H1 (cell line): ENCODE measurements around the gene TNNT1. TPM values are rescaled to one million over a fixed set of nuclear protein-coding genes. Genes with fewer than 3 reads are reported as not detected.

ENCODE experiments used
- CTCF ChIA-PET: fragments of 300-600 bp; sonication (Branson Sonifier 250); formaldehyde crosslinking; loops from one replicate; lab custom pipeline; 2021; ENCODE audit not compliant: partially characterized antibody; lab: Charles Lee
- POLR2A ChIA-PET: fragments of 300-600 bp; sonication (Branson Sonifier 250); formaldehyde crosslinking; loops from one replicate; lab custom pipeline; 2021; ENCODE audit warnings: inconsistent platforms; ENCODE audit not compliant: partially characterized antibody; lab: Charles Lee
- DNase-seq, 2 experiments: peaks; one replicate each; pipeline versions ENCODE4 v3.0.0 to v3.0.0-alpha.2; 2010 to 2022; ENCODE audit warnings: low spot score in 2 of 2, low read depth in 1 of 2, mixed read lengths in 1 of 2
- FAIRE-seq: peaks from 2 replicates; lab custom pipeline; 2011; peaks lifted over from hg19 to GRCh38; lab: Jason Lieb, UNC
- H2AFZ ChIP-seq: 2 replicates; pipeline ENCODE4 v1.8.1; 2012; ENCODE audit warnings: low read length, inconsistent platforms
- H2AK5ac ChIP-seq: 2 replicates; pipeline ENCODE4 v1.6.1; 2013; ENCODE audit warnings: low read depth, low read length
- H2BK120ac ChIP-seq: replicated peaks from 2 replicates; pipeline ENCODE3; 2013; ENCODE audit warnings: low read depth, low read length, inconsistent platforms
- H2BK12ac ChIP-seq: 2 replicates; pipeline ENCODE4 v1.6.1; 2013; ENCODE audit warnings: low read depth, low read length
- H2BK15ac ChIP-seq: 2 replicates; pipeline ENCODE4 v1.6.1; 2013; ENCODE audit warnings: low read length
- H2BK20ac ChIP-seq: 2 replicates; pipeline ENCODE4 v1.6.1; 2013; ENCODE audit warnings: low read length
- H2BK5ac ChIP-seq: 2 replicates; pipeline ENCODE4 v1.6.1; 2013; ENCODE audit warnings: low read depth, low read length
- H3K14ac ChIP-seq: 2 replicates; pipeline ENCODE4 v1.6.1; 2013; ENCODE audit warnings: inconsistent platforms; ENCODE audit not compliant: insufficient read length
- H3K18ac ChIP-seq: 2 replicates; pipeline ENCODE4 v1.6.1; 2013; ENCODE audit warnings: low read length; ENCODE audit errors: extremely low read depth
- H3K23ac ChIP-seq: 2 replicates; pipeline ENCODE4 v1.6.1; 2013; ENCODE audit warnings: inconsistent platforms; ENCODE audit not compliant: insufficient read length
- H3K23me2 ChIP-seq: 2 replicates; pipeline ENCODE4 v1.6.1; 2013; ENCODE audit warnings: low read depth, low read length
- H3K27ac ChIP-seq: 2 replicates; pipeline ENCODE4 v1.6.1; 2011; ENCODE audit warnings: low read depth, low read length, inconsistent platforms
- H3K27me3 ChIP-seq, 4 experiments: replicated peaks in 1 of 4; 1 replicate in 1 of 4; 2 replicates in 3 of 4; pipeline versions ENCODE4 v1.6.1 to v1.8.1; 2011 to 2013; ENCODE audit warnings: low read length in 3 of 4, mild to moderate bottlenecking in 3 of 4, inconsistent platforms in 2 of 4, mixed read lengths in 2 of 4, moderate library complexity in 1 of 4; ENCODE audit not compliant: control insufficient read depth in 3 of 4, insufficient read depth in 3 of 4; ENCODE audit errors: extremely low read depth in 1 of 4
- H3K36me3 ChIP-seq, 4 experiments: 2 replicates each; pipeline versions ENCODE4 v1.6.1 to v1.8.1; 2011 to 2013; ENCODE audit warnings: mild to moderate bottlenecking in 4 of 4, low read length in 3 of 4, moderate library complexity in 2 of 4, control low read depth in 1 of 4, inconsistent platforms in 1 of 4; ENCODE audit not compliant: insufficient read depth in 4 of 4, control insufficient read depth in 2 of 4
- H3K4ac ChIP-seq: replicated peaks from 2 replicates; pipeline ENCODE3; 2013; ENCODE audit warnings: low read length, low read depth, mixed read lengths, inconsistent platforms; ENCODE audit not compliant: insufficient read length
- H3K4me1 ChIP-seq, 4 experiments: replicated peaks in 1 of 4; 1 replicate in 1 of 4; 2 replicates in 3 of 4; pipeline versions ENCODE4 v1.6.1 to v1.8.1; 2011 to 2013; ENCODE audit warnings: low read length in 3 of 4, inconsistent platforms in 2 of 4, mixed read lengths in 1 of 4; ENCODE audit not compliant: insufficient read depth in 4 of 4, control insufficient read depth in 3 of 4
- H3K4me2 ChIP-seq, 2 experiments: 2 replicates each; pipeline versions ENCODE4 v1.6.1 to v1.8.1; 2011 to 2013; ENCODE audit warnings: low read depth in 2 of 2, low read length in 2 of 2, control low read depth in 1 of 2, inconsistent platforms in 1 of 2, mild to moderate bottlenecking in 1 of 2; ENCODE audit not compliant: insufficient read depth in 1 of 2
- H3K4me3 ChIP-seq, 4 experiments: fragments of 200-600, 300-600 bp in 1 of 4; sonication (generic), shearing (Covaris generic), sonication (Bioruptor Twin) in 1 of 4; 2 replicates each; pipeline versions ENCODE4 v1.5.1 to v1.8.1; 2011 to 2016; ENCODE audit warnings: low read length in 4 of 4, low read depth in 3 of 4, control low read depth in 2 of 4, inconsistent platforms in 2 of 4, mild to moderate bottlenecking in 2 of 4, mixed read lengths in 1 of 4, moderate library complexity in 1 of 4; ENCODE audit not compliant: insufficient read depth in 2 of 4; ENCODE audit errors: extremely low read depth in 1 of 4
- H3K56ac ChIP-seq: replicated peaks from 2 replicates; pipeline ENCODE3; 2013; ENCODE audit warnings: low read depth, mild to moderate bottlenecking, mixed read lengths, low read length, inconsistent platforms; ENCODE audit not compliant: insufficient read length
- H3K79me1 ChIP-seq: 2 replicates; pipeline ENCODE4 v1.6.1; 2013; ENCODE audit warnings: low read depth, low read length, control low read depth
- H3K79me2 ChIP-seq, 2 experiments: 2 replicates each; pipeline versions ENCODE4 v1.6.1 to v1.8.1; 2012 to 2013; ENCODE audit warnings: low read length in 2 of 2, mild to moderate bottlenecking in 2 of 2, inconsistent platforms in 1 of 2; ENCODE audit not compliant: insufficient read depth in 2 of 2, control insufficient read depth in 1 of 2
- H3K9ac ChIP-seq, 4 experiments: replicated peaks in 1 of 4; 1 replicate in 1 of 4; 2 replicates in 3 of 4; pipeline versions ENCODE4 v1.6.1 to v1.8.1; 2011 to 2013; ENCODE audit warnings: low read depth in 3 of 4, low read length in 3 of 4, control low read depth in 2 of 4, mild to moderate bottlenecking in 2 of 4, moderate library complexity in 2 of 4, inconsistent platforms in 1 of 4; ENCODE audit errors: extremely low read depth in 1 of 4
- H3K9me3 ChIP-seq, 2 experiments: 2 replicates each; pipeline versions ENCODE4 v1.6.1 to v1.8.1; 2012 to 2013; ENCODE audit warnings: mild to moderate bottlenecking in 2 of 2, moderate library complexity in 2 of 2, control low read depth in 1 of 2, inconsistent platforms in 1 of 2, low read depth in 1 of 2, low read length in 1 of 2, mixed read lengths in 1 of 2; ENCODE audit not compliant: insufficient read depth in 2 of 2
- H4K20me1 ChIP-seq, 2 experiments: replicated peaks in 1 of 2; 2 replicates each; pipeline versions ENCODE3 to v1.8.1; 2011 to 2013; ENCODE audit warnings: inconsistent platforms in 2 of 2, low read length in 2 of 2, mild to moderate bottlenecking in 1 of 2; ENCODE audit not compliant: insufficient read depth in 2 of 2, control insufficient read depth in 1 of 2
- H4K5ac ChIP-seq: 2 replicates; pipeline ENCODE4 v1.6.1; 2013; ENCODE audit warnings: low read length, low read depth, mixed read lengths, inconsistent platforms; ENCODE audit not compliant: insufficient read length
- H4K8ac ChIP-seq: 2 replicates; pipeline ENCODE4 v1.8.0; 2013; ENCODE audit warnings: mild to moderate bottlenecking, moderate library complexity, low read length, inconsistent platforms; ENCODE audit not compliant: insufficient read depth; ENCODE audit errors: extremely low read depth
- H4K91ac ChIP-seq: replicated peaks from 2 replicates; pipeline ENCODE3; 2013; ENCODE audit warnings: low read length, mixed read lengths, inconsistent platforms; ENCODE audit not compliant: insufficient read length
- BACH1 ChIP-seq: IDR thresholded peaks from 2 replicates; pipeline ENCODE4 v1.6.1; 2012; ENCODE audit warnings: low read length, improper control_type of control experiment
- CBX5 ChIP-seq: fragments of 300-800, 300-1000 bp; sonication (generic); IDR thresholded peaks from 2 replicates; pipeline ENCODE4 v1.7.1; 2016; ENCODE audit warnings: antibody characterized with exemption, low read length, low read depth
- CREB1 ChIP-seq: IDR thresholded peaks from 2 replicates; pipeline ENCODE4 v1.6.1; 2012; ENCODE audit warnings: inconsistent platforms
- EP300 ChIP-seq, 2 experiments: IDR thresholded peaks; 1 replicate in 1 of 2; 2 replicates in 1 of 2; pipeline ENCODE4 v1.6.1; 2011 to 2012; ENCODE audit warnings: low read depth in 2 of 2, low read length in 2 of 2, mild to moderate bottlenecking in 2 of 2, borderline replicate concordance in 1 of 2, inconsistent platforms in 1 of 2, moderate library complexity in 1 of 2
- HDAC2 ChIP-seq, 2 experiments: fragments of 300-600 bp in 1 of 2; sonication (generic) in 1 of 2; IDR thresholded peaks; 2 replicates each; pipeline ENCODE4 v1.6.1; 2011 to 2012; ENCODE audit warnings: low read depth in 2 of 2, low read length in 2 of 2, mild to moderate bottlenecking in 2 of 2, moderate library complexity in 2 of 2, borderline replicate concordance in 1 of 2, inconsistent platforms in 1 of 2
- JUND ChIP-seq: IDR thresholded peaks from 2 replicates; pipeline ENCODE4 v1.6.1; 2011; ENCODE audit warnings: mild to moderate bottlenecking, improper control_type of control experiment, low read length
- NANOG ChIP-seq: IDR thresholded peaks from 2 replicates; pipeline ENCODE4 v1.6.1; 2011; ENCODE audit warnings: low read length, low read depth, mild to moderate bottlenecking, inconsistent platforms; ENCODE audit not compliant: insufficient read depth, poor library complexity, severe bottlenecking
- NRF1 ChIP-seq: IDR thresholded peaks from 2 replicates; pipeline ENCODE4 v1.6.1; 2011; ENCODE audit warnings: mild to moderate bottlenecking, low read depth, low read length, improper control_type of control experiment
- POLR2A ChIP-seq, 2 experiments: IDR thresholded peaks; 1 replicate in 1 of 2; 2 replicates in 1 of 2; pipeline ENCODE4 v1.6.1; 2011; ENCODE audit warnings: low read depth in 2 of 2, low read length in 2 of 2, mild to moderate bottlenecking in 2 of 2; ENCODE audit errors: control extremely low read depth in 1 of 2
- RFX5 ChIP-seq: IDR thresholded peaks from 2 replicates; pipeline ENCODE4 v1.6.1; 2011; ENCODE audit warnings: low read depth, low read length, improper control_type of control experiment, borderline replicate concordance
- SIN3A ChIP-seq, 2 experiments: IDR thresholded peaks in 1 of 2; conservative IDR thresholded peaks in 1 of 2; 2 replicates each; pipeline ENCODE4 v1.6.1; 2011 to 2012; ENCODE audit warnings: low read length in 2 of 2, improper control_type of control experiment in 1 of 2, low read depth in 1 of 2, mild to moderate bottlenecking in 1 of 2
- SP1 ChIP-seq: IDR thresholded peaks from 2 replicates; pipeline ENCODE4 v1.6.1; 2011; ENCODE audit warnings: low read depth, low read length
- SP2 ChIP-seq: IDR thresholded peaks from 2 replicates; pipeline ENCODE4 v1.6.1; 2012; ENCODE audit warnings: mild to moderate bottlenecking, low read length, inconsistent platforms
- TCF12 ChIP-seq: IDR thresholded peaks from 2 replicates; pipeline ENCODE4 v1.6.1; 2011; ENCODE audit warnings: low read depth, mild to moderate bottlenecking, low read length
- WGBS, 2 experiments: shearing (Covaris generic) in 1 of 2; methylation state at CpG; one replicate each; pipeline versions ENCODE4 v1.1.6 to v1.1.7; 2013 to 2015; ENCODE audit warnings: low lambda C conversion rate in 2 of 2, mixed read lengths in 2 of 2, inconsistent platforms in 1 of 2, low coverage in 1 of 2, missing lambda C conversion rate in 1 of 2; ENCODE audit not compliant: insufficient replicate concordance in 2 of 2, insufficient coverage in 1 of 2, insufficient read length in 1 of 2; ENCODE audit errors: extremely low coverage in 1 of 2, missing lambda C conversion rate in 1 of 2; 5-methylcytosine and 5-hydroxymethylcytosine counted together
- polyA plus RNA-seq, 7 experiments: library from polyadenylated mRNA; depleted of rRNA in 3 of 7; stranded (reverse) in 5 of 7; unstranded in 2 of 7; fragments of >200 nt in 5 of 7; fragments of 200-250 nt in 2 of 7; gene quantifications; 1 replicate in 5 of 7; 2 replicates in 1 of 7; 4 replicates in 1 of 7; pipeline versions ENCODE4 v1.2.1 to v1.2.3, GENCODE V29; 2011 to 2013; ENCODE audit warnings: missing spikeins in 2 of 7, mixed read lengths in 2 of 7
- total RNA-seq: library from RNA; stranded (reverse); fragmentation: NEBNext Ultra II Directional; extraction: Animal tissue kit (Norgen Biotek cat#: 25700); gene quantifications from 2 replicates; pipeline ENCODE4 v1.2.1, GENCODE V29; 2021

TNNT1 gene
- total and polyA plus RNA-seq, 2 of the 8 experiments (the other 6 are each of a cell fraction or from before 2014, with no cell fraction given), result 69.6 to 107 TPM

DNA sequence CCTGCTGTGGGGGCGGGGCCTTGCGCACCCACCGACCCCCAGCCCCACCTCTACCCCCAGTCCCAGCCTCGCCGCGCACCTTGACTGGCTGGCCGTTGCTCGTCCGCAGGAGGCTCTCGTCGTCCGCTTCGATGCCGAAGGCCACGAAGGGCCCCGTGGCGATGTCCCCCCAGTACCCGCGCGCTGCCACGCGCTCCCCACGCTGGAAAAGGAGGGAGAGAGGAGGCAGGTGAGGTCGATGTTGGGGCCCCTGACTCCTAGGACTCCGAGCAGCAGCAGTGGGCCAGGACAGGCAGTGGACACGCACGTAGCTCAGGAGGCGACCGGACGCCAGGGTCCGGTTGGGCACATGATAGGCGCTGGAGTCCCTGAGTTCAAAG is 12.0 kb upstream of the TNNT1 start:
- POLR2A ChIA-PET, result interaction anchor here (0.7 to 2.7 kb wide), 8 partner anchors 10 to 246 kb away, joined by 3 to 16 read pairs (median 4); partner anchors contain the start of gene UBE2S
- Histone ChIP-seq H3K9ac (no peak overlapping the region), H4K91ac (peak overlapping the region; percentile 99), H3K9me3 (no peaks in the 10 kb centered on the region), H4K8ac (peak overlapping the region; percentile 58; the same call in 1 of the 2 replicates), H3K79me2 (no peaks in the 10 kb centered on the region), H3K27me3 (peaks cover 5 to 16% (median 14%) of the 10 kb centered on the region in 4 experiments; a peak in 6 of 7 replicates), H3K36me3 (no peaks in the 10 kb centered on the region), H2BK120ac (no peak overlapping the region), H3K14ac (no peak overlapping the region), H2AK5ac (no peak overlapping the region), H3K56ac (no peak overlapping the region), H2BK5ac (no peak overlapping the region), H3K4me3 (peak overlapping the region; percentile 10 to 65 (median 30); a peak in 5 of 8 replicates), H3K4ac (peak overlapping the region; percentile 80), H3K23me2 (peaks cover 8% of the 10 kb centered on the region; the same call in 1 of the 2 replicates), H3K4me2 (peak overlapping the region; percentile 41 to 89), H3K23ac (no peak overlapping the region), H2BK12ac (peak overlapping the region; percentile 90; the same call in 1 of the 2 replicates), H2BK20ac (no peak overlapping the region; the same call in 1 of the 2 replicates), H3K18ac (peak overlapping the region; percentile 90), H3K79me1 (no peaks in the 10 kb centered on the region), H4K20me1 (peaks cover 0 to 1% of the 10 kb centered on the region in 2 experiments), H2BK15ac (no peak overlapping the region; the same call in 1 of the 2 replicates), H4K5ac (peak overlapping the region; percentile 66), H2AFZ (peak overlapping the region; percentile 85; the same call in 1 of the 2 replicates), H3K27ac (no peak overlapping the region), H3K4me1 (peaks cover 3 to 25% (median 9%) of the 10 kb centered on the region in 4 experiments)
- CTCF ChIA-PET, result interaction anchor here (0.5 to 5.3 kb wide), 28 partner anchors 8 to 712 kb away, joined by 3 to 118 read pairs (median 4); partner anchors contain the start of genes LENG8, SYT5 and TNNT1
- DNase-seq (no peak), FAIRE-seq (no peak)
- 38% methylated on average over 9 of the region's 32 CpGs; no CpG with 5 or more reads in 1 of the 2 experiments for WGBS, 2 experiments
- no peak for TF ChIP-seq SP1
- 0 out of 4 replicates have a peak, but pooled peaks of 1 of the 2 experiments have one; percentile 17 for TF ChIP-seq HDAC2 (IDR thresholded peaks at IDR 0.05; ENCODE audit: borderline replicate concordance in 1 of 2, low read depth in 2 of 2, low read length in 2 of 2)
- no peak for TF ChIP-seq SP2
- no peak for TF ChIP-seq NANOG
- no peak for TF ChIP-seq BACH1
- TF ChIP-seq EP300 (IDR thresholded peaks at IDR 0.05; ENCODE audit: borderline replicate concordance in 1 of 2, low read depth in 2 of 2, low read length in 2 of 2), result no peak
- no peak for TF ChIP-seq RFX5
- TF ChIP-seq POLR2A (IDR thresholded peaks at IDR 0.05; ENCODE audit: control extremely low read depth in 1 of 2, low read depth in 2 of 2, low read length in 2 of 2), result no peak
- TF ChIP-seq TCF12, result no peak
- no peak for TF ChIP-seq CBX5
- no peak for TF ChIP-seq NRF1
- TF ChIP-seq SIN3A (conservative IDR thresholded peaks at IDR 0.05 in 1 of 2, IDR thresholded peaks at IDR 0.05 in 1 of 2; ENCODE audit: low read depth in 1 of 2, low read length in 2 of 2), result no peak
- TF ChIP-seq CREB1, result no peak
- no peak for TF ChIP-seq JUND
